Activated naive CD4-positive, alpha-beta T cell treated with anti-CD3 and anti-CD28 coated beads, Interleukin-2, amount 10 ng/mL, durations not matched to agents 7 days and 5 days (primary cell): ENCODE measurements around the gene BMPER.
"Not testable (repeated sequence)": the region's sequence is repeated elsewhere in the genome, so short reads cannot be mapped to it uniquely, and the experiment has no call there.

Experiments
- CTCF ChIA-PET: fragments of 350-600 bp; sonication (Branson Sonifier 250); formaldehyde crosslinking; loops from one replicate; lab custom pipeline; 2021; ENCODE audit warnings: antibody characterized with exemption; lab: Charles Lee
- DNase-seq: peaks from one replicate; pipeline ENCODE4 v3.0.0-alpha.2; 2020
- H3K27ac Mint-ChIP-seq: one replicate; pipeline ENCODE4 v1.8.0; 2021; ENCODE audit warnings: mild to moderate bottlenecking, moderate library complexity, mixed read lengths
- H3K27me3 Mint-ChIP-seq: one replicate; pipeline ENCODE4 v1.8.0; 2021; ENCODE audit warnings: mild to moderate bottlenecking, mixed read lengths
- H3K36me3 Mint-ChIP-seq: one replicate; pipeline ENCODE4 v1.8.0; 2021; ENCODE audit warnings: mixed read lengths
- H3K4me1 Mint-ChIP-seq: one replicate; pipeline ENCODE4 v1.8.0; 2021; ENCODE audit warnings: mixed read lengths
- H3K4me3 Mint-ChIP-seq: one replicate; pipeline ENCODE4 v1.8.0; 2021; ENCODE audit warnings: mild to moderate bottlenecking, moderate library complexity, mixed read lengths
- H3K9me3 Mint-ChIP-seq: one replicate; pipeline ENCODE4 v1.8.0; 2021; ENCODE audit warnings: mixed read lengths

Gene BMPER

DNA sequence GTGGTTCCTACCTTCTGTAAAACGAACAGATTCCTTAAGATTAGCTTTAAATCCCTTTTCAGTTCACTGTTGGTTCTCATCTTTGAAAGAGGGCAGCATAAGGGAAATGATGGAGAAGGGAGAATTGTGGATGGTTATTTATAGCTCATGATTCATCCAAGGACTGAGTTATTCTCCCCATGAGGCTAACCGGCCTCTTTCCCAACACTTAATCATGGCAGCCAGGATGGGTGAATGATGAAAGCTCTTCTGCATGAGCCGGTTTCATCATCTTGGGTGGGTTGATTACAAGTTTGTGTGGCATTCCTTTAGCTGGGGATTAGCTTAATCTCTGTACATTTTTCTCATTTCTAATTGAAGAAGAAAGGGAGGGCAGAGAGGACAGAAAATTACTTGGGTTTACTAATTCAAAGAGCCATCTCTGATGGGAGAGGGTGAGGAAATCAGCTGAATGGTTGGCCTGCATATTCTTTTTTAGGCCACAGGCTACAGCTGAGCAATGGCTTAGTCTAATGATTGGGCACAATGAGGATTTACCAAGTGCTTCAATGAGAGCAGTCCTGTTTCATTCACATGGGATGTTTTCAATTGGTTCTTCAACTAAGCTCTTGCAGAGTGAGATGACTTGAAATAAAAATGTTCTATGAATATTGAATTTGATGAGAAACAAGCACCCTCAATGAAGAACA is 250.0 kb downstream of the BMPER start:
- Mint-ChIP-seq H3K4me3 (no peak overlapping the region), H3K36me3 (no peaks in the 10 kb centered on the region)
- CTCF ChIA-PET = no interaction called here

DNA sequence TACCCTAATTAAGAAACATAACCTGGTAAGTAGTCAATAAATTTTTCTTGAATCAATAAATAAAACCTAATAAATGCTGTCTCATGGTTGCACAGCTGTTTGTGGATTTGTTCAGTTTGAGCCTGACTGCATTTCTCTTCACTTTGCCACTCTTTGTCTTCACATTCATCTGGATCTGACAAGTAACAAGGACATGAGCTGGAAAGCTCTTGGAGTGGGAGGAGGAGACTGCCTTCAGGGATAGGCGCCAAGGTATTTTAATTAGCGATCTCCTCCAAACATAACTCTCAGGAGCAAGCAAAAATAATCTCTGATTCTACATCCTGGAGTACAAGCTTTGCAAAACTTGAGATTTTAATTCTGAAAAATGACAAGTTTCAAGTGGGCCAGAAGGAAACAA is 251.0 kb downstream of the BMPER start:
- peaks cover 2% of the 10 kb centered on the region for H3K9me3 Mint-ChIP-seq
- DNase-seq = no peak
- H3K27me3 Mint-ChIP-seq = no peaks in the 10 kb centered on the region
- no peaks in the 10 kb centered on the region for H3K36me3 Mint-ChIP-seq
- H3K27ac Mint-ChIP-seq = no peak overlapping the region
- no peak overlapping the region for H3K4me3 Mint-ChIP-seq
- CTCF ChIA-PET = no interaction called here
- no peaks in the 10 kb centered on the region for H3K4me1 Mint-ChIP-seq

More for the DNA sequence above, 250.0 kb downstream of the BMPER start:
- no peak overlapping the region for H3K27ac Mint-ChIP-seq
- DNase-seq = no peak
- no peaks in the 10 kb centered on the region for H3K27me3 Mint-ChIP-seq
- H3K9me3 Mint-ChIP-seq = peaks cover 2% of the 10 kb centered on the region
- H3K4me1 Mint-ChIP-seq = no peaks in the 10 kb centered on the region

DNA sequence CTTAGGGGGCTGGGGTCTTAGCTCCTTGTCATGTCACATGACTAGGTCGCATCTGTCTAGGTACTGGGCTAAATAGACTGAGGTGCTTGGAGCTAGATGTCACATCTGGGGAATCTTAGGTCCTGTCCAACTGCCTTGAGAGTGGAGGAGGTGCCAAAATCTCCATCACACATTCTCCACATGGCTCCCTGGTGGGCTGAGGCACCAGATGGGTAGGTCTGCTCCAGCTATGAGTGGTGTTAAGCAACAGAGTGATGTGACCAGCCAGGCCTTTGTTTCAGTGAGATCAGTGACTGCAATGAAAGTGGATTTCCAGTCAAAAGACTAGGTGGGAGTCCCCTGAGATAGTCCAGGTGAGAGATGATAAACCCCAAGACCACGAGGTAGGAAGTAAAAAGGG is 251.8 kb downstream of the BMPER start:
- CTCF ChIA-PET = no interaction called here
- DNase-seq = no peak
- Mint-ChIP-seq H3K27me3 (no peaks in the 10 kb centered on the region), H3K9me3 (peaks cover 3% of the 10 kb centered on the region), H3K27ac (no peak overlapping the region), H3K4me3 (no peak overlapping the region), H3K36me3 (no peaks in the 10 kb centered on the region), H3K4me1 (no peaks in the 10 kb centered on the region)

DNA sequence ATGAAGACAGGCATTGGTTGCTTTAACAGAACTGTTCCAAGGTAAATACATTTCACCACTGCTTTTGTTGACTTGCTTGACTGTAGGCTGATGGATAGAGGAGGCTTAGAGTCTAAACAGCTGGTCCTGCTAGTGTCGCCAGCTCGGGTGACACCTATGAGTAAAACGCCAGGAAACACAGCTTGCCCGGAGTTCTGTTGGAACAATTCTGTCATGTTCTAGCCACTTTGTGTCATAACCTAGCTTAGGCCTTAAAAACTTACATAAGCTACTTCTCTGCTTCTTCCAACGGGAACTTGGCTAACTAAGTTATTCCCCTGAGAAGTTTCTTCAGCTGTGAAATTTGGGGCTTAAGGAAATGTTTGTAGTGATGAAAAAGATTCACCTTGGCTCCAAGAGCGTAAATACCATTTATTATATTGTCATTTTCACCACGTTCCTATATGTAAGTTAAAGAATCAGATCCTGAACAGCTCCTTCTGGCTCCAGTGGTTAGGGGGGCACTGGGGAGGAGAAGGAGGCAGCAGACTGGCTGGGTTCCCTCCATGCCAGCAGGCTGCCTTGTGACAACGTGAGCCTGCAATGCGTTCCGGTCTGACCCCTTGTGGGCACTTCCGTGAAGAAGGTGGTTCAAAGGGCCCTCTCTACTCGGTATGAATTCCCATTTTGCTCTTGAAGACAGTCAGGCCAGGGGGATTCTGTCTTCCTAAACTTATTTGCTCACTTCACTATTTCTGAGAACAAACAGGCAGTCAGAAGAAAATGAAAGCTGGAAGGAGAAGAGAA is 253.2 kb downstream of the BMPER start:
- no peak overlapping the region for H3K27ac Mint-ChIP-seq
- DNase-seq = no peak
- CTCF ChIA-PET = no interaction called here
- H3K9me3 Mint-ChIP-seq = peaks cover 4% of the 10 kb centered on the region
- no peaks in the 10 kb centered on the region for H3K36me3 Mint-ChIP-seq
- no peaks in the 10 kb centered on the region for H3K27me3 Mint-ChIP-seq
- no peak overlapping the region for H3K4me3 Mint-ChIP-seq
- no peaks in the 10 kb centered on the region for H3K4me1 Mint-ChIP-seq

DNA sequence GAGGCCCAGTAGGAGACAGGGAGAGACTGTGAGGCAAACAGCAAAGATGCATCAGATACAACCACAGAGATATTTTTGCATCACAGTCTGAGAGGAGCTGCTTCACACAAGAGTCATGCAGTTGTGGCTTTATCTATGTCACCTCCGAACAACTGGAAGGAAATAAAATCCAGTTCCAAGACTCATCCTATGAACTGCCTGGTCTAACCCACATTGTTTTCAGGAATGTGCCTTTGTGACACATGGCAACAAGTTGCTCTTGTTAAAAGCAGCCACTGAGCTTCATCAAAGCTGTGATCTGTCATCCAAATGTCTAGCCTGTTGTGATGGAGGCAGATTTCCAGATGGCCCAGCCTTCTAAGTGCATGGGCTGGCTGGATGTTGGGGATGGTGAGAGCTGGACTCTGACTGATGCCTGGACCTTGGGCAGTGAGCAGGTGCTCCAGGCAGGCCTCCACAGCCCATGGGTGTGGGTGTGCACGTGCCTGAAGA is 255.0 kb downstream of the BMPER start:
- no peak for DNase-seq
- Mint-ChIP-seq H3K4me1 (no peaks in the 10 kb centered on the region), H3K9me3 (peaks cover 5% of the 10 kb centered on the region), H3K4me3 (no peak overlapping the region), H3K36me3 (no peaks in the 10 kb centered on the region), H3K27ac (no peak overlapping the region), H3K27me3 (no peaks in the 10 kb centered on the region)
- CTCF ChIA-PET = no interaction called here

DNA sequence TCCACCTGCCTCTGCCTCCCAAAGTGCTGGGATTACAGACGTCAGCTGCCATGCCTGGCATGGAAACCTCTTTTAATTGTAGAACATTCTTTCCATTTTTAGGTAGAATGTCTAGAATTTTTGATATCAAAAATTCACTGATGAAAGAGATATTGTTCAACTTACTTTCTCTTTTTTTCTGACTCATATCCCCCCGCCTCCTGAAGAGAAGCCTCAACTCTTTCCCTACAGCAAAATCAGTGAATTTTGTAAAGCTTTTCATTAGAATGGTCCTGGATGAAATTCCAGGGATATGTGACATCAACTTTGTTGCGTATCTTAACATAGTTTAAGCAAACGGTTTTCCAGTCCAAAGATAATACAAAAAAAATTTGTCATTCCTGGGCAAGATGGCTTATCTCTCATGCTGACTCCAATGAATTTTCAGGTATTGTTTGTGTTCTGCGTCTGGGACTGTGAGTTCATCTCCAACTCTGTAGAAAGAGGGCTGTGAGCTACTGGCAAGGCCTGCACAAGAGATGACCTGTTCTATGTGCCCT is 256.8 kb downstream of the BMPER start:
- no peak overlapping the region for H3K27ac Mint-ChIP-seq
- CTCF ChIA-PET = no interaction called here
- H3K27me3 Mint-ChIP-seq = no peaks in the 10 kb centered on the region
- H3K4me1 Mint-ChIP-seq = no peaks in the 10 kb centered on the region
- H3K36me3 Mint-ChIP-seq = no peaks in the 10 kb centered on the region
- peaks cover 5% of the 10 kb centered on the region for H3K9me3 Mint-ChIP-seq
- H3K4me3 Mint-ChIP-seq = no peak overlapping the region
- no peak for DNase-seq

DNA sequence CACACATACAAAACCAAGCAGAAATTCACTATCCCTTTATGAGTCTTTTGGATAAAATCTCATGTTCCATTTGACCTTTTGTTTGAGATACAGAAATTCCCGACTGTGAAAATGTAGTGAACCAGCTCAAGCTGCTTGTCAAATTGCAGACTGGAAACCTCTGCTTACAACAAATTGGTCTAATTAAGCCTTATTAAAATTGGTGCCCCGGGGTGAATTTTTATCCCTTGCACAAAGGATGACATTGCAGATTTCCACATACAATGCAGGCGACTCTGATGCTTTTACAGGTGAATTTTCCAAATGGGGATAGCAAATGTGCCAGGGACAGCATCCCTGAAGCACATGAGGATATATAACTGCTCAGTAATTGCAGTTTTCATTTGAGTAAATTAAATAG is 257.3 kb downstream of the BMPER start:
- Mint-ChIP-seq H3K27ac (no peak overlapping the region), H3K4me1 (no peaks in the 10 kb centered on the region), H3K9me3 (peaks cover 3% of the 10 kb centered on the region), H3K4me3 (no peak overlapping the region), H3K36me3 (no peaks in the 10 kb centered on the region), H3K27me3 (no peaks in the 10 kb centered on the region)
- no peak for DNase-seq
- CTCF ChIA-PET = no interaction called here

DNA sequence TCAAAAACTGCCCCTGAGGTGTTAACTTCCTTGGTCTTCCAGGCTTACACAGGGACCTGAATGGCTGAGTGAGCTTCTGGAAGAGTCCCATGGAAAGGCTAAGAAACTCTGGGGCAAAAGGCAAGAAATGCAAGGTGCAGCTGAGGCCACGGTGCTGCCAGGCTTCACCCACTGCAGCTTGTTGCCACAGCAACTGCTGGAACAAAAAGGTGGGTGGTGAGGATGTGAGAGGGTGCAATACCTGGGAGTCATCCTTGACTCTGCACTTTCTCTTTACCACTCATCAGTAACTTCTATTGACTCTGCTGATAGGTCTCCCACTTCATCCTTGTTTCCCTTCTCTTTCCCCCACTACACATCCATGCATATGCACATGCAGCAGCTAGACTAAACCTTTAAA is 258.6 kb downstream of the BMPER start:
- CTCF ChIA-PET = no interaction called here
- no peaks in the 10 kb centered on the region for H3K4me1 Mint-ChIP-seq

DNA sequence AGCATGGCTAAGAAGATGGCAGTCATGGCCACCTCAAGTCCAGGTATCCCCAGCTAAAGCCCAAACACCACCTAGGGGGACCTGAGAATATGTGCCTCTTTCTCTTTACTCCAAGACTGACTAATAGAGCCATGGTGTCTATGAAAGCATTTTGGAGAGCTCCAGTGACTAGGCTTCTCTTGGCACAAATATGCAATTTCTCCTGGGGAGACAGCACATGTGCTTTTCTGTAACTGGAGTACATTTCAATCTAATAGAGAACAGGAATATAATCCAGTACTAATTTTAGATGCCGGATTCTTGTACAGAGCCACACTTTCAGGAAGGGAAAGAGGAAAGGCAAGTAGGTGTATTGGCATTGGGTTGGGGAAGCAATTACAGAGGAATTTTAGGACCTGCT is 260.1 kb downstream of the BMPER start:
- CTCF ChIA-PET = no interaction called here
- no peaks in the 10 kb centered on the region for H3K4me1 Mint-ChIP-seq

More for the DNA sequence above, 258.6 kb downstream of the BMPER start:
- Mint-ChIP-seq H3K4me3 (no peak overlapping the region), H3K27ac (no peak overlapping the region), H3K9me3 (peaks cover 3% of the 10 kb centered on the region), H3K36me3 (no peaks in the 10 kb centered on the region), H3K27me3 (no peaks in the 10 kb centered on the region)
- no peak for DNase-seq

DNA sequence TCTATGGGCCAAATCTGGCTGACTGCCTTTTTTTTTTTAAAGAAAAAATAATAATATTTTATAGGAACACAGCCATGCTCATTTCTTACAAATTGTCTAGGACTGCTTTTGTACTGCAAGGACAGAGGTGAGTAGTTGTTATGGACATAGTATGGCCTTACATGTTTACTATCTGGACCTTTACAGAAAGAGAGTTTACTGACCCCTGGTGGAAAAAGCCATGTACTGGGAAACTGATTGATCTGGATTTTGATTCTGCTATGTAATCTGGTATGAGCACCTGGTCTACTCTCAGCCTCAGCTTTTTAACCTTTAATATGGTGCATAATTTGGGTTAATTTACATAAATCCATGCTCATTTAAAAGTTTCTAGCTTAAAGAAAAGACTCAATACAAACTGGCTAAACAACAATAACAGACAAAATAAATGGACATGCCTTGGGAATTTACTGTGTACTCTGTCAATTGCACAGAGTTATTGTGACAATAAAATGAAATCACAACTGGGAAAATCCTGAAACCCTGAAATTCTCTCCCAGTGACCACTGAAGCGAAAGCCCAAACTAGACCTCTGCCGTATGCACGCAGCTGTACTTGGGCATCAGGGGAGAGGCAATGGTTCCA is 260.7 kb downstream of the BMPER start:
- Mint-ChIP-seq H3K4me1 (no peaks in the 10 kb centered on the region), H3K27me3 (no peaks in the 10 kb centered on the region), H3K4me3 (no peak overlapping the region), H3K27ac (no peak overlapping the region), H3K36me3 (no peaks in the 10 kb centered on the region), H3K9me3 (peaks cover 3% of the 10 kb centered on the region)
- DNase-seq = no peak
- CTCF ChIA-PET = no interaction called here

More for the DNA sequence above, 260.1 kb downstream of the BMPER start:
- Mint-ChIP-seq H3K27me3 (no peaks in the 10 kb centered on the region), H3K27ac (no peak overlapping the region), H3K4me3 (no peak overlapping the region), H3K9me3 (peaks cover 3% of the 10 kb centered on the region), H3K36me3 (no peaks in the 10 kb centered on the region)
- DNase-seq = no peak

DNA sequence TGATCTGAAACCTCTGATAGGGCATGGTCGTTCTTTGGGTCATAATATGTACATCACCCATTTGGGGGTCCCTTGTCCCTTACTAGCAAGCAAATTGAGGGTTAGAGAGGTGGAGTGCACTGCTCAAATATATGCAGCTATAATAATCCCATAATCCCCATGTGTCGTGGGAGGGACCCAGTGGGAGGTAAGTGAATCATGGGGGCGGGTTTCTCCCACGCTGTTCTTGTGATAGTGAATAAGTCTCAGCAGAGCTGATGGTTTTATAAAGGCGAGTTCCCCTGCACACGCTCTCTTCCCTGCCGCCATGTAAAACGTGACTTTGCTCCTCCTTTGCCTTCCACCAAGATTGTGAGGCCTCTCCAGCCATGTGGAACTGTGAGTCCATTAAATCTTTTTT is 262.7 kb downstream of the BMPER start:
- H3K36me3 Mint-ChIP-seq = no peaks in the 10 kb centered on the region
- H3K9me3 Mint-ChIP-seq = peaks cover 2% of the 10 kb centered on the region
- no peaks in the 10 kb centered on the region for H3K4me1 Mint-ChIP-seq
- no peak overlapping the region for H3K4me3 Mint-ChIP-seq
- CTCF ChIA-PET = no interaction called here
- no peak overlapping the region for H3K27ac Mint-ChIP-seq
- no peaks in the 10 kb centered on the region for H3K27me3 Mint-ChIP-seq
- DNase-seq = no peak

DNA sequence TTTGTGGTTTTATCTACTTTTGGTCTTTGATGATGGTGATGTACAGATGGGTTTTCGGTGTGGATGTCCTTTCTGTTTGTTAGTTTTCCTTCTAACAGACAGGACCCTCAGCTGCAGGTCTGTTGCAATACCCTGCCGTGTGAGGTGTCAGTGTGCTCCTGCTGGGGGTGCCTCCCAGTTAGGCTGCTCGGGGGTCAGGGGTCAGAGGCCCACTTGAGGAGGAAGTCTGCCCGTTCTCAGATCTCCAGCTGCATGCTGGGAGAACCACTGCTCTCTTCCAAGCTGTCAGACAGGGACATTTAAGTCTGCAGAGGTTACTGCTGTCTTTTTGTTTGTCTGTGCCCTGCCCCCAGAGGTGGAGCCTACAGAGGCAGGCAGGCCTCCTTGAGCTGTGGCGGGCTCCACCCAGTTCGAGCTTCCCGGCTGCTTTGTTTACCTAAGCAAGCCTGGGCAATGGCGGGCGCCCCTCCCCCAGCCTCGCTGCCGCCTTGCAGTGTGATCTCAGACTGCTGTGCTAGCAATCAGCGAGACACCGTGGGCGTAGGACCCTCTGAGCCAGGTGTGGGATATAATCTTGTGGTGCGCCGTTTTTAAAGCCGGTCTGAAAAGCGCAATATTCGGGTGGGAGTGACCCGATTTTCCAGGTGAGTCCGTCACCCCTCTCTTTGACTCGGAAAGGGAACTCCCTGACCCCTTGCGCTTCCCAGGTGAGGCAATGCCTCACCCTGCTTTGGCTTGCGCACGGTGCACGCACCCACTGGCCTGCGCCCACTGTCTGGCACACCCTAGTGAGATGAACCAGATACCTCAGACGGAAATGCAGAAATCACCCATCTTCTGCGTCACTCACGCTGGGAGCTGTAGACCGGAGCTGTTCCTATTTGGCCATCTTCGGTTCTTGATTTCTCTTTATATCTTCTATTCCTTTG is 269.6 kb downstream of the BMPER start:
- CTCF ChIA-PET, H3K36me3 Mint-ChIP-seq: not testable (repeated sequence)

DNA sequence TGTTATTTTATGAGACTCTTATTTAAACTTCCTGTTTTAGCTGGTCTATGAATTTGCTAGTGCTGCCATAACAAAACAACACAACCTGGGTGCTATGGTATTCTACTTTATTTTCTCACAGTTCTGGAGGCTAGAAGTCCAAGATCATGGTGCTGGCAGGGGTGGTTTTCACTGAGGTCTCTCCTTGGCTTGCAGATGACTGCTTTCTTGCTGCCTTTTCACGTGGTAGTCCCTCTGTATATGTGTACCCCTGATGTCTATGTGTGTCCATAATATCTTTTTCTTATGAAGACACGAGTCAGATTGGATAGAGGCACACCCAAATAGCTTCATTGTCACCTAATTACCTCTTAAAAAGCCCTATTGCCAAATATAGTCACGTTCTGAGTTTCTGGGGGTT is 270.5 kb downstream of the BMPER start:
- no peak for DNase-seq
- Mint-ChIP-seq H3K27me3 (no peaks in the 10 kb centered on the region), H3K9me3 (peaks cover 6% of the 10 kb centered on the region), H3K4me3 (no peak overlapping the region), H3K36me3 (no peaks in the 10 kb centered on the region), H3K27ac (no peak overlapping the region), H3K4me1 (no peaks in the 10 kb centered on the region)
- CTCF ChIA-PET = no interaction called here

More for the DNA sequence above, 269.6 kb downstream of the BMPER start:
- not testable (repeated sequence) for DNase-seq, H3K27ac Mint-ChIP-seq, H3K9me3 Mint-ChIP-seq, H3K27me3 Mint-ChIP-seq, H3K4me3 Mint-ChIP-seq, H3K4me1 Mint-ChIP-seq

DNA sequence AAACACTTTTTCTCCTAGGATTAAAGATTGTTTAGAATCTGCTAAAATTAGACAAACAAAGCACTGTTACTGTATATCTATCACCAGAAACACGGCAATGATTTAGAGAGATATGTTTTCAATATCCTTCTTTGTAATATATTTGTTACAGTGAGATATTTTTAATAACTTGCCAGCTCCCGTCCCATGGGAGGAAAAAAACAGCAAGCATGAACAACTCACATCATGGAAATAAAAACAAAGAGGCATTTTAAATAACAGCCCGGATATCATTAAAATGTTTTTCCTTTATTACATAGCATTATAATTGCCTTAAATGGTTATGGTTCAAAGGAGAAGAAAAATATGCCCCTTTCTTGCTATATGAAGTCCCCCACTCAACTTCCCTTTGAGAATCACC is 272.1 kb downstream of the BMPER start:
- CTCF ChIA-PET = no interaction called here
- no peaks in the 10 kb centered on the region for H3K27me3 Mint-ChIP-seq
- H3K27ac Mint-ChIP-seq = no peak overlapping the region
- no peak for DNase-seq
- H3K9me3 Mint-ChIP-seq = peaks cover 6% of the 10 kb centered on the region
- no peak overlapping the region for H3K4me3 Mint-ChIP-seq
- no peaks in the 10 kb centered on the region for H3K4me1 Mint-ChIP-seq
- no peaks in the 10 kb centered on the region for H3K36me3 Mint-ChIP-seq
